HG02642 (cell line): Measurements from ENCODE around the gene TMEM184A.
"Not testable (repeated sequence)": the region's sequence is repeated elsewhere in the genome, so short reads cannot be mapped to it uniquely, and the experiment has no call there.

ENCODE experiments used
- ATAC-seq: cut with Tn5 transposase; IDR thresholded peaks from one replicate; pipeline ENCODE4 v1.9.1; 2021; ENCODE audit warnings: mild to moderate bottlenecking; ENCODE audit not compliant: unreplicated experiment, poor library complexity

Gene TMEM184A

GRCh38 chr7:1590887-1591286, 34.9 kb upstream of the TMEM184A start:
- ATAC-seq: no peak

- no peak for ATAC-seq
Measured at GRCh38 chr7:1590476-1590875, 34.5 kb upstream of the TMEM184A start.

- ATAC-seq: no peak
Measured at GRCh38 chr7:1588978-1589377, 33.0 kb upstream of the TMEM184A start.

GRCh38 chr7:1587738-1588137, 31.7 kb upstream of the TMEM184A start:
- ATAC-seq: no peak

GRCh38 chr7:1586827-1587705, 31.1 kb upstream of the TMEM184A start:
- no peak for ATAC-seq

- no peak for ATAC-seq
Measured at GRCh38 chr7:1586126-1586826, 30.3 kb upstream of the TMEM184A start.

- ATAC-seq: no peak
Measured at GRCh38 chr7:1585142-1585981, 29.4 kb upstream of the TMEM184A start.

GRCh38 chr7:1584700-1585099, 28.7 kb upstream of the TMEM184A start:
- ATAC-seq: no peak

GRCh38 chr7:1583241-1583930, 27.4 kb upstream of the TMEM184A start:
- not testable (repeated sequence) for ATAC-seq

GRCh38 chr7:1580422-1581030, 24.5 kb upstream of the TMEM184A start:
- no peak for ATAC-seq

GRCh38 chr7:1579481-1580421, 23.7 kb upstream of the TMEM184A start:
- ATAC-seq: peak; percentile 71

- no peak for ATAC-seq
Measured at GRCh38 chr7:1578513-1578912, 22.5 kb upstream of the TMEM184A start.

- ATAC-seq: no peak
Measured at GRCh38 chr7:1576521-1577253, 20.7 kb upstream of the TMEM184A start.

- ATAC-seq: no peak
Measured at GRCh38 chr7:1575809-1576208, 19.8 kb upstream of the TMEM184A start.

- no peak for ATAC-seq
Measured at GRCh38 chr7:1572111-1572822, 16.3 kb upstream of the TMEM184A start.

- ATAC-seq: peak; percentile 90
Measured at GRCh38 chr7:1569833-1570632, 14.0 kb upstream of the TMEM184A start, which contains the start of gene PSMG3. TSS of gene PSMG3 (minus strand) at chr7:1570032. CDS start at chr7:1569339, 693 bp downstream.
